ENCODE measurements around the gene ANGPTL7.
"Not testable (repeated sequence)": the region's sequence is repeated elsewhere in the genome, so short reads cannot be mapped to it uniquely, and the experiment has no call there.

The ANGPTL7 gene

DNA sequence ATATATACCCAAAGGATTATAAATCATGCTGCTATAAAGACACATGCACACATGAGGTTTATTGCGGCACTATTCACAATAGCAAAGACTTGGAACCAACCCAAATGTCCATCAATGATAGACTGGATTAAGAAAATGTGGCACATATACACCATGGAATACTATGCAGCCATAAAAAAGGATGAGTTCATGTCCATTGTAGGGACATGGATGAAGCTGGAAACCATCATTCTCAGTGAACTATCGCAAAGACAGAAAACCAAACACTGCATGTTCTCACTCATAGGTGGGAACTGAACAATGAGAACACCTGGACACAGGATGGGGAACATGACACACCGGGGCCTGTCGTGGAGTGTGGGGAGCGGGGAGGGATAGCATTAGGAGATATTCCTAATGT is 22.4 kb upstream of the ANGPTL7 start:
- H3K27ac ChIP-seq (ENCODE audit: low read depth, low read length); H3K4me1 ChIP-seq (ENCODE audit: control insufficient read depth in 5 of 5, insufficient read depth in 5 of 5, low read length in 5 of 5); H3K9me3 ChIP-seq (ENCODE audit: control insufficient read depth in 5 of 5, low read length in 5 of 5); H3K4me3 ChIP-seq (ENCODE audit: low read depth in 1 of 5, low read length in 5 of 5); H3K9ac ChIP-seq (ENCODE audit: low read length in 5 of 5); H3K27me3 ChIP-seq (ENCODE audit: control insufficient read depth in 5 of 5, insufficient read depth in 4 of 5, low read length in 5 of 5): not testable (repeated sequence)
- H3K36me3 ChIP-seq (ENCODE audit: control insufficient read depth in 5 of 5, insufficient read depth in 5 of 5, low read length in 5 of 5), result peaks cover 0 to 12% (median 5%) of the 10 kb centered on the region in 5 donors

DNA sequence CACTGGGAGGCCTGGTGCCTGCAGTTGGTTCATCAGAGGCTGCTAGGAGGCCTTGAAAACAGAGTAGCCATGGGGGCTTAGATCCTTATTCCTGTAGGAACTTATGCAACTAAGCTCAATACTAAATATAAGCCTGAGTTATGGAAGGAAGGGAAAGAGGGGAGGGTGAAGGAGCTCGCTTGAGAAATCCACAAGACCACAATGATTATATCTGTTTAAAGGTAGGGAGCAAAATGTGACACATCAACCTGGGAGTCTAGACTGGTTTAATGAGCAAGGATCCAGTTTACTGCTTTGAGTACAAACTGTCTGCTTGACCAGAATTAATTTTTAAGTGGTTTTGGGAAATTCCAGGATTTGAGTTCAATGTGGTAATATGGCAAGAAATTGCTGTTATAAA is 20.4 kb upstream of the ANGPTL7 start:
- H3K9ac ChIP-seq (ENCODE audit: low read length in 5 of 5), result no peak overlapping the region
- H3K4me1 ChIP-seq (ENCODE audit: control insufficient read depth in 5 of 5, insufficient read depth in 5 of 5, low read length in 5 of 5), result no peaks in the 10 kb centered on the region
- no peak overlapping the region for H3K4me3 ChIP-seq (ENCODE audit: low read depth in 1 of 5, low read length in 5 of 5)
- no peak overlapping the region for H3K27ac ChIP-seq (ENCODE audit: low read depth, low read length)
- peaks cover 0 to 12% (median 5%) of the 10 kb centered on the region in 5 donors for H3K36me3 ChIP-seq (ENCODE audit: control insufficient read depth in 5 of 5, insufficient read depth in 5 of 5, low read length in 5 of 5)
- H3K9me3 ChIP-seq (ENCODE audit: control insufficient read depth in 5 of 5, low read length in 5 of 5), result no peaks in the 10 kb centered on the region
- no peaks in the 10 kb centered on the region for H3K27me3 ChIP-seq (ENCODE audit: control insufficient read depth in 5 of 5, insufficient read depth in 4 of 5, low read length in 5 of 5)

DNA sequence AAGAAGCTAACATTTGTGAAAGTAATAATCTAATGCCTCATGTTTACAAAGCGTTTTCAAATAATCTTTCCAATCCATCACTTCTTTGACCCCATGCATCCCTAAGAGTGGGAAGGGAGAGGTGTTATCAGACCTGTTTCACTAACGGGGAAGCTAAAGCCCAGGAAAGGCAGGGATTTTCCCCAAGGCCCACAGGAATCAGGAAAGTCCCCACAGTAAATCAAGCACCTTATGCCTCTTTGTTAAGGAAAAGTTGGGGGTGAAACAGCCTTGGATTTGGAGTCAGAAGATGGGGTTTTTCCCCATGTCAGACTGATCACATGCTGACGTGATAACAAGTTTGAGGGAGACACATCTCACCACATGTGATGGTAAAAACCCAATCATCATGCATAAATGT is 20.0 kb upstream of the ANGPTL7 start:
- Histone ChIP-seq H3K4me1 (ENCODE audit: control insufficient read depth in 5 of 5, insufficient read depth in 5 of 5, low read length in 5 of 5) (no peaks in the 10 kb centered on the region), H3K4me3 (ENCODE audit: low read depth in 1 of 5, low read length in 5 of 5) (no peak overlapping the region), H3K9me3 (ENCODE audit: control insufficient read depth in 5 of 5, low read length in 5 of 5) (no peaks in the 10 kb centered on the region), H3K9ac (ENCODE audit: low read length in 5 of 5) (no peak overlapping the region), H3K27ac (ENCODE audit: low read depth, low read length) (no peak overlapping the region), H3K36me3 (ENCODE audit: control insufficient read depth in 5 of 5, insufficient read depth in 5 of 5, low read length in 5 of 5) (peaks cover 0 to 15% (median 5%) of the 10 kb centered on the region in 5 donors), H3K27me3 (ENCODE audit: control insufficient read depth in 5 of 5, insufficient read depth in 4 of 5, low read length in 5 of 5) (no peaks in the 10 kb centered on the region)

- H3K9ac ChIP-seq (ENCODE audit: low read length in 5 of 5), result no peak overlapping the region
- no peaks in the 10 kb centered on the region for H3K27me3 ChIP-seq (ENCODE audit: control insufficient read depth in 5 of 5, insufficient read depth in 4 of 5, low read length in 5 of 5)
- H3K4me1 ChIP-seq (ENCODE audit: control insufficient read depth in 5 of 5, insufficient read depth in 5 of 5, low read length in 5 of 5), result no peaks in the 10 kb centered on the region
- H3K9me3 ChIP-seq (ENCODE audit: control insufficient read depth in 5 of 5, low read length in 5 of 5), result no peaks in the 10 kb centered on the region
- no peak overlapping the region for H3K27ac ChIP-seq (ENCODE audit: low read depth, low read length)
- peaks cover 0 to 18% (median 5%) of the 10 kb centered on the region in 5 donors for H3K36me3 ChIP-seq (ENCODE audit: control insufficient read depth in 5 of 5, insufficient read depth in 5 of 5, low read length in 5 of 5)
- no peak overlapping the region for H3K4me3 ChIP-seq (ENCODE audit: low read depth in 1 of 5, low read length in 5 of 5)
Observed at GRCh38 chr1:11170102-11170501, 19.1 kb upstream of the ANGPTL7 start.

DNA sequence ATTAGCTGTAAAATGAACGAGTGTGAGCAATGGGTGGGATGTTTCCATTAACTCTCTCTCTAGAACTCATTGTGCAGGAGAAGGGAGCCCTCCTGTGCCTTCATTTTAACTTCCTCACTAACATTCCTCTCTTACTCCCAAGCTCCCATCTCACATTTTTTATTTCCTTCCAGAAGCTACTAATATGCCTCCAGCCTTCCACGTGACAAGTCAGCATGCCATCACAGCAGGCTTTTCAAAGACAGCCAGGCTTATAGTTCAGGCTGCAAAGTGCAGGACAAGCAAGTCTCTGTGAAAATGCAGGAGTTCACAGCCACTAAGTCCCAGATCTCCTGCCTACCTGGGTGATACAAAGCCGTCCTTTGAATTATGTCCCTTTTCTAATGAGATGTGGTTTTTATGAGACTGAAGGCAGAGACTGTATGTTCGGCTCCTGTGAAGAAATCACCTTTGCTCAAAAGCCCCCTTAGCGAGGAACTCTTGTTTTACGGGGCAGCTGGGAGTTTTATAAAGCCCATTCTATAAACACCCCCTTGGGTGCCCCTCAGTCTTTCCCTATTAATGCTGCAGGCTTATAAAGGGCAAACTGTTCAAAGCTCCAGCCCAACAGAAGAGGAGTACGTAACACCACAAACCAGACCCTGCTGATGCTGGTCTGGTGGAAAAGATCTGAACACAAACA is 14.8 kb upstream of the ANGPTL7 start:
- H3K4me1 ChIP-seq (ENCODE audit: control insufficient read depth in 5 of 5, insufficient read depth in 5 of 5, low read length in 5 of 5), result peaks cover 0 to 16% (median 5%) of the 10 kb centered on the region in 5 donors
- H3K27me3 ChIP-seq (ENCODE audit: control insufficient read depth in 5 of 5, insufficient read depth in 4 of 5, low read length in 5 of 5), result no peaks in the 10 kb centered on the region
- H3K27ac ChIP-seq (ENCODE audit: low read depth, low read length), result no peak overlapping the region
- H3K36me3 ChIP-seq (ENCODE audit: control insufficient read depth in 5 of 5, insufficient read depth in 5 of 5, low read length in 5 of 5), result peaks cover under 1 to 31% (median 7%) of the 10 kb centered on the region in 5 donors
- H3K4me3 ChIP-seq (ENCODE audit: low read depth in 1 of 5, low read length in 5 of 5), result no peak overlapping the region
- no peak overlapping the region for H3K9ac ChIP-seq (ENCODE audit: low read length in 5 of 5)
- H3K9me3 ChIP-seq (ENCODE audit: control insufficient read depth in 5 of 5, low read length in 5 of 5), result no peaks in the 10 kb centered on the region

- Histone ChIP-seq H3K27ac (ENCODE audit: low read depth, low read length) (no peak overlapping the region), H3K36me3 (ENCODE audit: control insufficient read depth in 5 of 5, insufficient read depth in 5 of 5, low read length in 5 of 5) (peaks cover 4 to 39% (median 6%) of the 10 kb centered on the region in 5 donors), H3K9ac (ENCODE audit: low read length in 5 of 5) (no peak overlapping the region), H3K4me3 (ENCODE audit: low read depth in 1 of 5, low read length in 5 of 5) (no peak overlapping the region), H3K27me3 (ENCODE audit: control insufficient read depth in 5 of 5, insufficient read depth in 4 of 5, low read length in 5 of 5) (no peaks in the 10 kb centered on the region), H3K9me3 (ENCODE audit: control insufficient read depth in 5 of 5, low read length in 5 of 5) (no peaks in the 10 kb centered on the region), H3K4me1 (ENCODE audit: control insufficient read depth in 5 of 5, insufficient read depth in 5 of 5, low read length in 5 of 5) (peaks cover 0 to 27% (median 10%) of the 10 kb centered on the region in 5 donors)
Observed at GRCh38 chr1:11175461-11175860, 13.7 kb upstream of the ANGPTL7 start.

- H3K9me3 ChIP-seq (ENCODE audit: control insufficient read depth in 5 of 5, low read length in 5 of 5), result no peaks in the 10 kb centered on the region
- H3K9ac ChIP-seq (ENCODE audit: low read length in 5 of 5), result no peak overlapping the region
- no peaks in the 10 kb centered on the region for H3K27me3 ChIP-seq (ENCODE audit: control insufficient read depth in 5 of 5, insufficient read depth in 4 of 5, low read length in 5 of 5)
- peaks cover 0 to 29% (median 12%) of the 10 kb centered on the region in 5 donors for H3K4me1 ChIP-seq (ENCODE audit: control insufficient read depth in 5 of 5, insufficient read depth in 5 of 5, low read length in 5 of 5)
- H3K36me3 ChIP-seq (ENCODE audit: control insufficient read depth in 5 of 5, insufficient read depth in 5 of 5, low read length in 5 of 5), result peaks cover 4 to 44% (median 7%) of the 10 kb centered on the region in 5 donors
- H3K4me3 ChIP-seq (ENCODE audit: low read depth in 1 of 5, low read length in 5 of 5), result no peak overlapping the region
- H3K27ac ChIP-seq (ENCODE audit: low read depth, low read length), result no peak overlapping the region
Observed at GRCh38 chr1:11176081-11176706, 13.0 kb upstream of the ANGPTL7 start.

DNA sequence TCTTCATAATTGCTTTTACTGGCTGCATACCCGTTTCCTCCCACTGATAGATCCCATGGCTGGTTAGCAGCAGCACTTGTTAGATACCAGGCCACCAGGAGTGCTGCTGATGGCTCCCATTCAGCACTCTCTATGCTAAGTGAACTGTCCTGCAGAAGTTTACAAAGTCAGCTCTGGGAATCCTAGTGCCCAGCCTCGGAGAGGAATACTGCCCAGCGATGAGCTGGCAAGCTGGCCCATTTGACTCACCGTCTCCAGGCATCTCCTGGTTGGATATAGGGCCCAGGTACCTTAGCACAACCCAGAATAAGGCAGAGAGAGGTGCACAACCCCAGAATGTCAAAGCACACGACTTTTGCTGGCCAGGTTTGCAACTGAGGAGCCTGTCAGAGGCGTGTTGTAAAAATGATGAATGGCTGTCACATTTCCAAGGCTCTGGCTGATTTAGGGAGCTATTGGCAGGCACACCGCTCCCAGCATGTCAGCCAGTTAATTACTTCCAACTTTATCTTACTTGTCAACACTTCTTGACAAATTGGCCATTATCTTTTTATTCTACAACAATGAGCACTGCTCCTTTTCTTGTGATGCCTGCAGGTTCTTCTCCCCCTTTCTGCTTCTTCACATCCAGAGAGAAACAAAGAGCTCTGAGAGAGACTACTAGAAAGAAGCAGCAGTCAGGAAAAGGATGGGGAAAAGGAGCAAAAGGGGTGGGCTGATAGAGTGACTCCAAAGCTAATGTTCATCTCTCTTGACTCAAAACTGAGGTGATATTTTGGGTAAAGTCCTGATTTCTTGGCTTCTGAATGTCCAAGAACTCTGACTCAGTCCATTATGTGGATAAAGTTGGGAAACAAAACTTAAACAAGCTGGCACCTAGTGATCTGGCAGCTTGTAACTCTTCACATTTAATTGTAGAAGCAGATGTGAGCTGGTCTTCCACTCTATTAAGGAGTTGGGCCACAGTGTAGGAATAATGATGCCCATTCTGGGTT is 10.8 kb upstream of the ANGPTL7 start:
- Histone ChIP-seq H3K27ac (ENCODE audit: low read depth, low read length) (no peak overlapping the region), H3K9ac (ENCODE audit: low read length in 5 of 5) (no peak overlapping the region), H3K36me3 (ENCODE audit: control insufficient read depth in 5 of 5, insufficient read depth in 5 of 5, low read length in 5 of 5) (peaks cover 7 to 55% (median 13%) of the 10 kb centered on the region in 5 donors), H3K4me1 (ENCODE audit: control insufficient read depth in 5 of 5, insufficient read depth in 5 of 5, low read length in 5 of 5) (peaks cover 0 to 29% (median 12%) of the 10 kb centered on the region in 5 donors), H3K9me3 (ENCODE audit: control insufficient read depth in 5 of 5, low read length in 5 of 5) (no peaks in the 10 kb centered on the region), H3K4me3 (ENCODE audit: low read depth in 1 of 5, low read length in 5 of 5) (no peak overlapping the region), H3K27me3 (ENCODE audit: control insufficient read depth in 5 of 5, insufficient read depth in 4 of 5, low read length in 5 of 5) (no peaks in the 10 kb centered on the region)

DNA sequence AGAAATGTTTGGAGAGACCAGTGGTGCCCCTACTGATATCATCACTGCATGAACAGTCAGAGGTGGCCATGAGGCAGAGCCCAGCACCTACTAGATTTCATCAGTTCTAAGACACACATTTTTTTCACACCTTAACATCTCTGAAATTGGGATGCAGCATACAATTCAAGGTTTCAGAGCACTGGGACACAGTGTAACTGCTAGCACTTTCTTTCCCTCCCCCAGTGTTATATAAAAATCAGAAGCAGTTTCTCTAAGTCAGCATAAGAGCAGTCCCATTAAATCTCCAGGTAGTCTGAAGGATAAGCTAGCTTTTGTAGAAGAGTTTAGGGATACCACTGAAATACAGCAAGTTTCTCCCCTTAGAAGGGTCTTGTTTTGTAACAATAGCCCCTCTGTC is 10.0 kb upstream of the ANGPTL7 start:
- Histone ChIP-seq H3K36me3 (ENCODE audit: control insufficient read depth in 5 of 5, insufficient read depth in 5 of 5, low read length in 5 of 5) (peaks cover 7 to 54% (median 13%) of the 10 kb centered on the region in 5 donors), H3K4me1 (ENCODE audit: control insufficient read depth in 5 of 5, insufficient read depth in 5 of 5, low read length in 5 of 5) (peaks cover 0 to 29% (median 12%) of the 10 kb centered on the region in 5 donors)

More for the DNA sequence above, 10.0 kb upstream of the ANGPTL7 start:
- Histone ChIP-seq H3K4me3 (ENCODE audit: low read depth in 1 of 5, low read length in 5 of 5) (no peak overlapping the region), H3K27ac (ENCODE audit: low read depth, low read length) (no peak overlapping the region), H3K9me3 (ENCODE audit: control insufficient read depth in 5 of 5, low read length in 5 of 5) (no peaks in the 10 kb centered on the region), H3K9ac (ENCODE audit: low read length in 5 of 5) (no peak overlapping the region), H3K27me3 (ENCODE audit: control insufficient read depth in 5 of 5, insufficient read depth in 4 of 5, low read length in 5 of 5) (no peaks in the 10 kb centered on the region)
